ENCODE results near the gene NAGPA. TPM values are rescaled to one million over a fixed set of nuclear protein-coding genes. Genes with fewer than 3 reads are reported as not detected.

Gene NAGPA
- total RNA-seq, 1 donor from 2014 or later, result 29.9 TPM

- no peak for DNase-seq (ENCODE audit: low spot score)
Observed at GRCh38 chr16:5027575-5028235, 6.0 kb downstream of the NAGPA start.

DNA sequence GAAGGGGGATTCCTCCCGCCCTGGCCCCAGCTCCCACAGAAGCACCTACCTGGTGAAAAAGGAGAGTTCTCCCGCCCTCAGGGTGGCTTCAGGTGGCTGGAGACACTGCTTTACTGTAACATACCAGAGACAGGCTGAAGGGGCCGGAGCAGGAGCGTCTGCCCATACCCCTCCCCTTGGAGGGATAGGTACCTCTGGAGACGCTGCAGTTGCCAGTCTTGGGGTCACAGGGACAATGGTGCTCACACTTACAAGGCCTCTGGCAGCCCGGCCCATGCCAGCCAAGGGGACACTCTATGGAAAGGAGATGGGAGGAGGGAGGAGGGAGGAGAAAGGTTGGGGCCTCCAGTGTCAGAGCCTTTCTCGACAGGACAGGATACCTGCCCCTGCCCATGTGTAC, 6.6 kb downstream of the NAGPA start:
- no peak for DNase-seq (ENCODE audit: low spot score)

- DNase-seq (ENCODE audit: low spot score), result no peak
Observed at GRCh38 chr16:5026664-5027063, 7.1 kb downstream of the NAGPA start.

- no peak for DNase-seq (ENCODE audit: low spot score)
Observed at GRCh38 chr16:5025171-5025632, 8.5 kb downstream of the NAGPA start.

GRCh38 chr16:5024632-5025031, 9.1 kb downstream of the NAGPA start:
- no peak for DNase-seq (ENCODE audit: low spot score)

GRCh38 chr16:5022521-5022920, 11.2 kb downstream of the NAGPA start:
- no peak for DNase-seq (ENCODE audit: low spot score)

GRCh38 chr16:5020551-5020950, 13.2 kb downstream of the NAGPA start:
- no peak for DNase-seq (ENCODE audit: low spot score)

DNA sequence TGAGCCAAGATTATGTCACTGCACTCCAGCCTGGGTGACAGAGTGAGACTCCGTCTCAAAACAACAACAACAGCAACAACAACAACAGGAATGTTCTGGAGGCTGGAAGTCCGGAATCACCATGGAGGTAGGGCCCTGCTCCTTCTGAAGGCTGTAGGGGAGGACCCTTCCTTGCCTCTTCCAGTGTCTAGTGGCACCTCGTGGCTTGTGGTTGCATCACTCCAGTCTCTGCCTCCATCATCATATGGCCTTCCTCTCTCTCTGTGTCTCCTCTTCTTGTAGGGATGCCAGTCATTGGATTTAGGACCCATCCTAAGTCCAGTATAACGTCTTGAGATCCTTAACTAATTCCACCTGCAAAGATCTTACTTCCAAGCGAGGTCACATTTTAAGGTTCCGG, 14.0 kb downstream of the NAGPA start:
- no peak for DNase-seq (ENCODE audit: low spot score)

DNA sequence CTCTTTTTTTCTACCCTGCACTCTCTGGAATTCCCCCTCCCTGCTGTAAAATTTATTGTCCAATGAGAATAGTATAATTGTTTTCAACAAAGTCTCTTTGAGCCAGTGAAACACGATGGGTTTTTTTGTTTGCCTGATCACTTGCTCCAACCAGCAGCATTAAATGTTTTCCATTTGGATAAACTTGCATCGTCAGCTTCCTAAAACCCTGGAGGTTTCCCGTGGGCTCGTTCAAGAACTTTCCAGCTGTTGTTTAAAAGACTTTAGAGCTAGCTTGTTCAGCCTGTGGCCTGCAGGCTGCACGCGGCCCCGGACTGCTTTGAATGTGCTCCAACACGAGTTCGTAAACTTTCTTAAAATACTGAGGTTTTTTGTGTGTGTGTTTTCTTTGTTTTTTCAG, 14.9 kb downstream of the NAGPA start:
- DNase-seq (ENCODE audit: low spot score), result no peak

DNA sequence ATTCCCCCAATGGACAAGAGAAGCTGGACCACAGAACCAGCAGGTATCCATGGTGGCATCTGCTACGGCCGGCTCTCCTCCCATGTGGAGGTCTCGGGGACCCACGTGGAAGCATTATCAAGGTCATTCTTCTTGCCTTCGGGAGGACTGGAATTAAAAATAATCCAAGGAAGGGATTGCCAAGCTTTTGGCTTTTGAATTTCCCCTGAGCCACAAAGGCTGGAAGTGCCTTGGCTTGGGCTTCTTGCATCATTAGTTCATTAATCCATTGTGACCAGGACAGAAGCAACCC, 16.1 kb downstream of the NAGPA start:
- DNase-seq (ENCODE audit: low spot score), result no peak

- no peak for DNase-seq (ENCODE audit: low spot score)
Observed at GRCh38 chr16:5016967-5017677, 16.6 kb downstream of the NAGPA start.

DNA sequence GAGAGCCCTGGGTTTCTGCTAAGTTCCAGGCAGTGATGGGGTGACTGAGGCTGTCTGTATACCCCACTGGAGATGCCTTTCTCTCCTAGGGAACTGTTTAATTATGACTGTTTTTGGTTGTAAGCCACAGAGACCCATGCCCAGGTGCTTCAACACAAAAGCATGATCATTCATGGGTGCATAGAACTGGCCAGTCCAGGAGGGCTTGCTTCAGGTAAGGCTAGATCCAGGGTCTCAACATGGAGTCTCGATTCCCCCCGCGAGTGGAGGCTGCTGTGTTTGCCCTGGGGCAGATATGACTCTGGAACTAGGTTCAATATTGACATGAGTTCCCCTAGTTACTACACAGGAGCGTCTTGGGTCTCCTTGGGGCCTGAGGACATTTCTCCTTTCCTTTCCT, 17.8 kb downstream of the NAGPA start:
- no peak for DNase-seq (ENCODE audit: low spot score)

GRCh38 chr16:5015351-5015750, 18.4 kb downstream of the NAGPA start:
- DNase-seq (ENCODE audit: low spot score), result no peak

GRCh38 chr16:5012887-5013286, 20.8 kb downstream of the NAGPA start:
- no peak for DNase-seq (ENCODE audit: low spot score)

DNA sequence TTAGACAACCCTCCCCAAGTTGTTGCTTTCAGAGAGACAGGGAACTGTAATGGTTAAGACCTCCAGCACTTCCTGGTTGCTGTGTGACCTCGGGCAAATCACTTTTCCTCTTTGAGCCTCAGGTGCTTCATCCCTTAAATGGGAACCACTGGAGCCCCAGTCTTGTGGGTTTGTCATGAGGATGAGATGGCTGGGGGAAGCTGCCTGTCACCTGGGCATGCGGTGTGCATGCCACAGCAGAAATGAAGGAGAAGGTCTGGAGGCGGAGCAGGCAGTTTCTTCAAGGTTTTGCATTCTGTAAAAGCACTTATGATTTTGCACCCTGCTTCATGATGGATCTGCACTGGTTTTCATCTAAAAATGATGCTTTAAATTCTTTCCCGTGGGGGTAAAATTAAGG, 22.1 kb downstream of the NAGPA start:
- no peak for DNase-seq (ENCODE audit: low spot score)

GRCh38 chr16:5010576-5011329, 23.0 kb downstream of the NAGPA start:
- DNase-seq (ENCODE audit: low spot score), result no peak

DNA sequence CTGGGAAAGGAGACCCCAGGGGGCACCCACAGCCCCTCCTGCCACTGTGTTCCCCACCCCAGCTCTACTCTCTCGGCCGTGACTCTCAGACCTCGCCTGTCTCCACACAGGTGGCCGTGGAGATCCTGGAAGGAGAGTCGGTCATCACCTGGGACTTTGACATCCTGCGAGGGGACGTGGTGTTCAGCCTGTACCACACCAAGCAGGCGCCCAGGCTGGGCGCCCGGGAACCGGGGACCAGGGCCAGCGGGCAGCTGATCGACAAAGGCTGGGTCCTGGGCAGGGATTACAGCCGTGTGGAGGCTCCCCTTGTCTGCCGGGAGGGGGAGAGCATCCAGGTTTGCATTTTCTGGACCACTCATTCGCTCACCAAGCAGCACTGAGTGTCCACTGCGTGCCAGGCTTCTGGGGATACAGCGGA, 25.4 kb downstream of the NAGPA start:
- DNase-seq (ENCODE audit: low spot score), result no peak

DNA sequence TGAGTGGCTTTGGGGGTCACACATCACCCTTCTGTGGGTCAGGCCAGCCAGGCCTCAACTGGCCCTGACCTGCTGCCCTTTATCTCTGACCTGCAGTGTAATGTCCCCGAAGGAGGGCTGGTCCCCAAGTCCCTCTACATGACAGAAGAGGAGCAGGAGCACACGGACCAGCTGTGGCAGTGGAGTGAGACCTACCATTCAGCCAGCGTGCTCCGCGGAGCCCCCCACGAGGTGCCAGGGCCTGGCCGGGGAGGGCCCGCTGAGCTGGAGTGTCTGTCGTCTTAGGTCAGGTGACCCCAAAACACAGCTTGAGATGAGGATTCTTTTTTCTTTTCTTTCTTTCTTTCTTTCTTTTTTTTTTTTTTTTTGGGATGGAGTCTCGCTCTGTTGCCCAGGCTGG, 26.5 kb downstream of the NAGPA start:
- DNase-seq (ENCODE audit: low spot score), result no peak

DNA sequence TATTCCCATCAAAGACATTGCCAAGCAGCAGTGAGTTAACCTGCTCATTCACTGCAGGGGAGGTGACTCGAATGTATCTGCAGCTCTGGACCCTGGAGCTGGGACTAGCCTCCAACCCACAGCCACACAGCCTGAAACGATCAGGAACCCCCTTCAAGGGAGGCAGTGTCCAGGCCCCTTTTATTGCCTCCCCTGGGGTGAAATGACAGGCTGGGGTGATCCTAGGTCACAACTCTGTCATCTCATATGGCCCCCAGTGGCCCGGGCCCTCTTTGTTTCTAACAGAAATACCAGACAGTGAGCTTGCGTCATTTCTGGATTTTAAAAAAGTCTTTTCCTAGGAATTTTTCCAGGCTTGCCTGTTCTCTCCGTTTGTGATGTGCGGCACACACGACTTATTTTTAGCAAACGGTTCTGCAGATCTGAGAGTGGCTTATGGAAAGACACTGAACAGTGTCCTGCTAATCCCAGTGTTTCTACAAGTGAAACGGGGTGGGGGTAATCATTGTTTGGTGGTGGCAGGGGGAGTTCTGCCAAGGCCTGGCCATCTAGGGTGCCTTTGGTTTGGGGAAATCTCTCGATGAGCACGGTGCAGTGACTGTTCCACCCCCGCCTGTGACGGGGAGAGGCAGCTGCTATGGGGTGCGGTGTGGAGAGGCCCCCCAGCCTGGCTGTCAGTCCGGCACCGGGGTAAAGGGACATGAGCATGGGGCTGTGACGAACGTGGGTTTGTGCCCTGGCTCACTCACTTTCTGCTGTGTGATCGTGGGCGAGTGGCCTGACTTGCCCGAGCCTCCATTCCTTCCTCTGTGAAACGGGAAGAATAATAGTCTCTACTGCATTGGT, 27.2 kb downstream of the NAGPA start:
- peak; percentile 80 for DNase-seq (ENCODE audit: low spot score)

DNA sequence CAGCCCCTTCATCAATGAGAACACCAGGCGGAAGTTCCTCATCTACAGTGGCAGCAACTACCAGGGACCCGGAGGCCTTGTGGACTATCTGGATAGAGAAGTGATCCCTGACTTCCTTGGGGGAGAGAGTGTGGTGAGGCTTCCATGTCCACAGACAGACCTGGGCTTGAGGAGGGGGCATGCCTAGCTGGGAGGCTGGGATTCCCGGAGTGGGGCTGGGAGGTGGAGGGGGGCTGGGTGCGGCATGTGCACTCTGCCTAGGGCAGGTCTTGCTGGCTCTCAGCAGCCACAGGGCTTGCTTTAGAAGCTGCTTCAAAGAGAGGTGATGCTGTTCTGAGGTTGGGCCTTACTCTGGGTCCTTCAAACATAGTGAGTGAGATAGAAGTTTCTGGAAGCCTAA, 27.8 kb downstream of the NAGPA start:
- DNase-seq (ENCODE audit: low spot score), result no peak

DNA sequence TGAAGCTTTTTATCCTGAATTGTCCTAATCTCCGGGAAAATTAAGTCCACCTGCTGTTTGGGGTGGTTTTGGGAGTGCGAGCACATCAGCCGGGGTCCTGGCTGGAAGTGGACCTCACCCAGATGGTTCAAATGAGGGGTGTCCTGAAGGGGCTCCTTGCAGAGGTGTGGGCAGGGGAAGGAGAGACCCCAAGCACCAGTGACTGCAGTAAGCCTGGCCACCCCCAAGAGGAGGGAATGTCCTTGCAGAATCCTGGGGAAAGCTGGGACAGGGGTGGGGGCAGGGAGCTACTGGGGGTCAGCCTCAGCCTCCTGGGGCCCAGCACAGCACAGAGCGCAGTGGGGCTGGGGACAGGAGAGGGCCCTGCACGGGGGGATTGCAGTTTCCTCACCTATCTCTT, 29.4 kb downstream of the NAGPA start:
- DNase-seq (ENCODE audit: low spot score), result no peak

DNA sequence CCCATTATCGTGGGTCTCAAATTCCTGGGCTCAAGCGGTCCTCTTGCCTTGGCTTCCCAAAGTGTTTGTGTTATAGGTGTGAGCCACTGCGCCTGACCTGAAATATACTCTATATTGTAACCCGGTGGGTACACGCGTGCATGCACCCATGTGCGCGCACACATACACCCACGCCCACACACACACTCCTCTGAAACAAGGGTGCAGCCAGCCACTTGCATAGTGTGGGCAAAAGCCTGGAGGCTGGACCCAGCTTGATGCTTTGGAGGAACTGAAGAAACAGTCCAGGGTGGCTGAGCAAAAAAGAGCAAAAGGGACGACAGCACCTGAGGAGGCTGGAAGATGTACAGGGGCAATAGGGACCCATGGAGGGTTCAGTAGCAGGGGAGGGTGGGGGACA, 29.9 kb downstream of the NAGPA start:
- DNase-seq (ENCODE audit: low spot score), result no peak
